GM12878 (cell line): ENCODE data around the gene CHD6. TPM values are rescaled to one million over a fixed set of nuclear protein-coding genes. Genes with fewer than 3 reads are reported as not detected.

Source experiments
- ATAC-seq: fragments of 200-7000 bp; cut with Tn5 transposase; 3 replicates; pipeline ENCODE4 v1.9.1; 2020; ENCODE audit warnings: mild to moderate bottlenecking, moderate library complexity
- BruUV-seq: library from RNA; stranded (reverse); fragments of 400-500 nt; replicated peaks from 2 replicates; lab custom pipeline; 2021; lab: Mats Ljungman, UMichigan
- CTCF ChIA-PET: fragments of 300-600 bp; sonication (Branson Sonifier 250); formaldehyde crosslinking; extraction: SDS; loops from one replicate; lab custom pipeline; 2021; ENCODE audit warnings: inconsistent platforms; lab: Yijun Ruan, JAX
- POLR2A ChIA-PET: fragments of 350-600 bp; formaldehyde crosslinking; extraction: SDS; loops from one replicate; lab custom pipeline; 2021; ENCODE audit warnings: inconsistent platforms; lab: Charles Lee
- RAD21 ChIA-PET: fragments of 300-600 bp; sonication (Branson Sonifier 250); formaldehyde crosslinking; loops from one replicate; lab custom pipeline; 2023; ENCODE audit warnings: antibody characterized with exemption; ENCODE audit not compliant: unreplicated experiment; lab: Charles Lee
- SMC1A ChIA-PET: fragments of 300-600 bp; sonication (Branson Sonifier 250); formaldehyde crosslinking; loops from one replicate; lab custom pipeline; 2023; ENCODE audit not compliant: unreplicated experiment, uncharacterized antibody; lab: Charles Lee
- DNase-seq: peaks from one replicate; pipeline ENCODE4 v3.0.0-alpha.2; 2011; ENCODE audit warnings: low read depth, low spot score
- FAIRE-seq: peaks from 3 replicates; lab custom pipeline; 2011; peaks lifted over from hg19 to GRCh38; lab: Jason Lieb, UNC
- H2AFZ ChIP-seq: 2 replicates; pipeline ENCODE4 v1.6.0; 2011; ENCODE audit warnings: low read depth, low read length, control low read depth; ENCODE audit not compliant: control insufficient read depth
- H3K27ac ChIP-seq: 2 replicates; pipeline ENCODE4 v1.5.1; 2011; ENCODE audit warnings: control low read depth; ENCODE audit not compliant: control insufficient read depth, insufficient read depth
- H3K27me3 ChIP-seq, 2 experiments: replicated peaks in 1 of 2; 2 replicates each; pipeline versions ENCODE4 v1.6.0 to v1.6.1; 2011; ENCODE audit warnings: low read length in 1 of 2; ENCODE audit not compliant: control insufficient read depth in 2 of 2, insufficient read depth in 2 of 2
- H3K36me3 ChIP-seq, 2 experiments: 2 replicates each; pipeline ENCODE4 v1.5.1; 2011; ENCODE audit warnings: low read length in 1 of 2; ENCODE audit not compliant: control insufficient read depth in 2 of 2, insufficient read depth in 2 of 2
- H3K4me1 ChIP-seq: 2 replicates; pipeline ENCODE4 v1.6.1; 2011; ENCODE audit warnings: mild to moderate bottlenecking, low read length, moderate library complexity, mixed read lengths; ENCODE audit not compliant: control insufficient read depth, insufficient read depth
- H3K4me2 ChIP-seq: 2 replicates; pipeline ENCODE4 v1.6.0; 2011; ENCODE audit warnings: control low read depth; ENCODE audit not compliant: control insufficient read depth, insufficient read depth
- H3K4me3 ChIP-seq: fragments of 200-600 bp; sonication (generic); 2 replicates; pipeline ENCODE4 v1.5.1; 2016
- H3K79me2 ChIP-seq: 2 replicates; pipeline ENCODE4 v1.6.0; 2011; ENCODE audit warnings: low read length; ENCODE audit not compliant: control insufficient read depth, insufficient read depth
- H3K9ac ChIP-seq: 2 replicates; pipeline ENCODE4 v1.8.0; 2011; ENCODE audit warnings: low read length, control low read depth, mixed read lengths; ENCODE audit not compliant: control insufficient read depth, insufficient read depth
- H3K9me3 ChIP-seq: replicated peaks from 3 replicates; pipeline ENCODE4 v1.5.1; 2011; ENCODE audit warnings: mild to moderate bottlenecking, low read length; ENCODE audit not compliant: control insufficient read depth, insufficient read depth
- H4K20me1 ChIP-seq: 2 replicates; pipeline ENCODE4 v1.6.0; 2011; ENCODE audit not compliant: control insufficient read depth, insufficient read depth
- GATAD2B ChIP-seq: fragments of 450-650 bp; conservative IDR thresholded peaks from 2 replicates; pipeline ENCODE4 v1.6.1; 2017; ENCODE audit warnings: low read depth, mild to moderate bottlenecking, moderate library complexity
- NBN ChIP-seq: fragments of 450-650 bp; IDR thresholded peaks from 2 replicates; pipeline ENCODE4 v1.6.1; 2016
- PAX5 ChIP-seq: IDR thresholded peaks from 2 replicates; pipeline ENCODE4 v1.6.1; 2011; ENCODE audit warnings: low read depth, low read length, borderline replicate concordance
- SIX5 ChIP-seq: IDR thresholded peaks from 2 replicates; pipeline ENCODE4 v1.6.1; 2011; ENCODE audit warnings: mild to moderate bottlenecking, low read depth, low read length, moderate library complexity; ENCODE audit not compliant: severe bottlenecking
- ZBED1 ChIP-seq: IDR thresholded peaks from 2 replicates; pipeline ENCODE4 v1.6.1; 2016; ENCODE audit warnings: borderline replicate concordance
- WGBS: methylation state at CpG from one replicate; pipeline ENCODE4 v1.1.6; 2016; ENCODE audit warnings: low lambda C conversion rate; ENCODE audit not compliant: insufficient replicate concordance, insufficient coverage; ENCODE audit errors: missing lambda C conversion rate; 5-methylcytosine and 5-hydroxymethylcytosine counted together
- in situ Hi-C: fragments of 300-500 bp; cut with MboI; formaldehyde crosslinking; loops from 9 replicates; pipeline ENCODE4 v1.14.3; 2018; ENCODE audit warnings: mixed read lengths
- intact Hi-C: fragments of 100-400 bp; cut with micrococcal nuclease; formaldehyde crosslinking; loops from one replicate; pipeline ENCODE4 v1.14.2; 2022; ENCODE audit not compliant: unreplicated experiment
- polyA plus RNA-seq, 11 experiments: library from polyadenylated mRNA; depleted of rRNA in 4 of 11; unstranded in 6 of 11; stranded (reverse) in 5 of 11; fragments of >200 nt; fragmentation: Nextera tagmentation in 4 of 11; fragmentation: Illumina TruSeq in 1 of 11; extraction: Ambion mirVana in 4 of 11; extraction: Trizol in 1 of 11; gene quantifications; 1 replicate in 1 of 11; 2 replicates in 10 of 11; pipeline versions ENCODE4 v1.2.1 to v1.2.3, GENCODE V29; 2011 to 2016; ENCODE audit warnings: inconsistent platforms in 2 of 11, missing spikeins in 2 of 11, low read depth in 1 of 11
- total RNA-seq, 4 experiments: library from RNA; depleted of rRNA in 3 of 4; stranded (reverse); fragments of >200 nt in 3 of 4; fragmentation: Illumina TruSeq in 1 of 4; extraction: Trizol in 1 of 4; gene quantifications; 2 replicates each; pipeline versions ENCODE4 v1.2.1 to v1.2.3, GENCODE V29; 2013 to 2021
- TF ChIP-seq, protein P1 (sequence below): fragments of 450-650 bp; IDR thresholded peaks from 2 replicates; pipeline ENCODE4 v1.6.1; 2016; ENCODE audit warnings: mild to moderate bottlenecking
- TF ChIP-seq, protein P2 (sequence below): fragments of 450-650 bp; IDR thresholded peaks from 2 replicates; pipeline ENCODE4 v1.6.1; 2017; ENCODE audit warnings: mild to moderate bottlenecking, moderate library complexity
- TF ChIP-seq, protein P3 (sequence below): IDR thresholded peaks from 2 replicates; pipeline ENCODE4 v1.6.1; 2012; ENCODE audit warnings: improper control_type of control experiment, low read depth, low read length; ENCODE audit not compliant: insufficient replicate concordance

CHD6 gene
- total and polyA plus RNA-seq, 10 of the 15 experiments (the other 5 are each of a cell fraction or from before 2014, with no cell fraction given), result 4.3 to 25.5 (median 17.1) TPM

DNA sequence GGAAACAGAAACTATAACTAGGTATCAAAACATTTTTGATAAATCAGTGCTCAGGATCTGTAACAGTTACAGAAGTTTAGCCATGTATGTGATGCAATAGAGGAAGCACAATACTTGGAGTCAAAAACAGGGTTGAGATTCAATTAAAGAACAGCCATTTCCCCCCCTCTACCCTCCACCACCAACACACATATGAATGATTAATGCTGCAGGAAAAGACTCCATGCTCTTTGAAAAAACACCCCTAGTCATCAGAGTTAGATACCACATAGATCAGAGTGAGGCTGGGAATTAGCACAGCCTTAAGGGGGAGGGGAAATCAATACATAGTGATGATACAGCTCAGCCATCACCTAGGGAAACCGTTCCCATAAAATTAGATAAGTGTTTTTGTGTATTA lies 142.7 kb downstream of the CHD6 start:
- no peak for DNase-seq
- Histone ChIP-seq H3K36me3 (peaks cover 0 to 5% of the 10 kb centered on the region in 2 experiments; a peak in 3 of 4 replicates), H3K27me3 (no peaks in the 10 kb centered on the region), H3K79me2 (no peaks in the 10 kb centered on the region), H3K27ac (no peak overlapping the region), H3K4me2 (no peak overlapping the region), H3K9ac (no peak overlapping the region)
- BruUV-seq, result no TSS peak
- RAD21 ChIA-PET, result no interaction called here
- SMC1A ChIA-PET, result no interaction called here
- WGBS, result 88% methylated on average over 1 of the region's 1 CpG
- CTCF ChIA-PET, result interaction anchor here (0.7 kb wide), 1 partner anchor 219 kb away, joined by 3 read pairs; no protein-coding TSS in a partner anchor
- TF ChIP-seq ZBED1 (no peak), PAX5 (no peak), GATAD2B (no peak), NBN (no peak), SIX5 (no peak)
- TF ChIP-seq, protein P1, sequence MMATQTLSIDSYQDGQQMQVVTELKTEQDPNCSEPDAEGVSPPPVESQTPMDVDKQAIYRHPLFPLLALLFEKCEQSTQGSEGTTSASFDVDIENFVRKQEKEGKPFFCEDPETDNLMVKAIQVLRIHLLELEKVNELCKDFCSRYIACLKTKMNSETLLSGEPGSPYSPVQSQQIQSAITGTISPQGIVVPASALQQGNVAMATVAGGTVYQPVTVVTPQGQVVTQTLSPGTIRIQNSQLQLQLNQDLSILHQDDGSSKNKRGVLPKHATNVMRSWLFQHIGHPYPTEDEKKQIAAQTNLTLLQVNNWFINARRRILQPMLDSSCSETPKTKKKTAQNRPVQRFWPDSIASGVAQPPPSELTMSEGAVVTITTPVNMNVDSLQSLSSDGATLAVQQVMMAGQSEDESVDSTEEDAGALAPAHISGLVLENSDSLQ, result no peak
- TF ChIP-seq, protein P2, sequence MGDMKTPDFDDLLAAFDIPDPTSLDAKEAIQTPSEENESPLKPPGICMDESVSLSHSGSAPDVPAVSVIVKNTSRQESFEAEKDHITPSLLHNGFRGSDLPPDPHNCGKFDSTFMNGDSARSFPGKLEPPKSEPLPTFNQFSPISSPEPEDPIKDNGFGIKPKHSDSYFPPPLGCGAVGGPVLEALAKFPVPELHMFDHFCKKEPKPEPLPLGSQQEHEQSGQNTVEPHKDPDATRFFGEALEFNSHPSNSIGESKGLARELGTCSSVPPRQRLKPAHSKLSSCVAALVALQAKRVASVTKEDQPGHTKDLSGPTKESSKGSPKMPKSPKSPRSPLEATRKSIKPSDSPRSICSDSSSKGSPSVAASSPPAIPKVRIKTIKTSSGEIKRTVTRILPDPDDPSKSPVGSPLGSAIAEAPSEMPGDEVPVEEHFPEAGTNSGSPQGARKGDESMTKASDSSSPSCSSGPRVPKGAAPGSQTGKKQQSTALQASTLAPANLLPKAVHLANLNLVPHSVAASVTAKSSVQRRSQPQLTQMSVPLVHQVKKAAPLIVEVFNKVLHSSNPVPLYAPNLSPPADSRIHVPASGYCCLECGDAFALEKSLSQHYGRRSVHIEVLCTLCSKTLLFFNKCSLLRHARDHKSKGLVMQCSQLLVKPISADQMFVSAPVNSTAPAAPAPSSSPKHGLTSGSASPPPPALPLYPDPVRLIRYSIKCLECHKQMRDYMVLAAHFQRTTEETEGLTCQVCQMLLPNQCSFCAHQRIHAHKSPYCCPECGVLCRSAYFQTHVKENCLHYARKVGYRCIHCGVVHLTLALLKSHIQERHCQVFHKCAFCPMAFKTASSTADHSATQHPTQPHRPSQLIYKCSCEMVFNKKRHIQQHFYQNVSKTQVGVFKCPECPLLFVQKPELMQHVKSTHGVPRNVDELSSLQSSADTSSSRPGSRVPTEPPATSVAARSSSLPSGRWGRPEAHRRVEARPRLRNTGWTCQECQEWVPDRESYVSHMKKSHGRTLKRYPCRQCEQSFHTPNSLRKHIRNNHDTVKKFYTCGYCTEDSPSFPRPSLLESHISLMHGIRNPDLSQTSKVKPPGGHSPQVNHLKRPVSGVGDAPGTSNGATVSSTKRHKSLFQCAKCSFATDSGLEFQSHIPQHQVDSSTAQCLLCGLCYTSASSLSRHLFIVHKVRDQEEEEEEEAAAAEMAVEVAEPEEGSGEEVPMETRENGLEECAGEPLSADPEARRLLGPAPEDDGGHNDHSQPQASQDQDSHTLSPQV, result no peak
- TF ChIP-seq, protein P3, sequence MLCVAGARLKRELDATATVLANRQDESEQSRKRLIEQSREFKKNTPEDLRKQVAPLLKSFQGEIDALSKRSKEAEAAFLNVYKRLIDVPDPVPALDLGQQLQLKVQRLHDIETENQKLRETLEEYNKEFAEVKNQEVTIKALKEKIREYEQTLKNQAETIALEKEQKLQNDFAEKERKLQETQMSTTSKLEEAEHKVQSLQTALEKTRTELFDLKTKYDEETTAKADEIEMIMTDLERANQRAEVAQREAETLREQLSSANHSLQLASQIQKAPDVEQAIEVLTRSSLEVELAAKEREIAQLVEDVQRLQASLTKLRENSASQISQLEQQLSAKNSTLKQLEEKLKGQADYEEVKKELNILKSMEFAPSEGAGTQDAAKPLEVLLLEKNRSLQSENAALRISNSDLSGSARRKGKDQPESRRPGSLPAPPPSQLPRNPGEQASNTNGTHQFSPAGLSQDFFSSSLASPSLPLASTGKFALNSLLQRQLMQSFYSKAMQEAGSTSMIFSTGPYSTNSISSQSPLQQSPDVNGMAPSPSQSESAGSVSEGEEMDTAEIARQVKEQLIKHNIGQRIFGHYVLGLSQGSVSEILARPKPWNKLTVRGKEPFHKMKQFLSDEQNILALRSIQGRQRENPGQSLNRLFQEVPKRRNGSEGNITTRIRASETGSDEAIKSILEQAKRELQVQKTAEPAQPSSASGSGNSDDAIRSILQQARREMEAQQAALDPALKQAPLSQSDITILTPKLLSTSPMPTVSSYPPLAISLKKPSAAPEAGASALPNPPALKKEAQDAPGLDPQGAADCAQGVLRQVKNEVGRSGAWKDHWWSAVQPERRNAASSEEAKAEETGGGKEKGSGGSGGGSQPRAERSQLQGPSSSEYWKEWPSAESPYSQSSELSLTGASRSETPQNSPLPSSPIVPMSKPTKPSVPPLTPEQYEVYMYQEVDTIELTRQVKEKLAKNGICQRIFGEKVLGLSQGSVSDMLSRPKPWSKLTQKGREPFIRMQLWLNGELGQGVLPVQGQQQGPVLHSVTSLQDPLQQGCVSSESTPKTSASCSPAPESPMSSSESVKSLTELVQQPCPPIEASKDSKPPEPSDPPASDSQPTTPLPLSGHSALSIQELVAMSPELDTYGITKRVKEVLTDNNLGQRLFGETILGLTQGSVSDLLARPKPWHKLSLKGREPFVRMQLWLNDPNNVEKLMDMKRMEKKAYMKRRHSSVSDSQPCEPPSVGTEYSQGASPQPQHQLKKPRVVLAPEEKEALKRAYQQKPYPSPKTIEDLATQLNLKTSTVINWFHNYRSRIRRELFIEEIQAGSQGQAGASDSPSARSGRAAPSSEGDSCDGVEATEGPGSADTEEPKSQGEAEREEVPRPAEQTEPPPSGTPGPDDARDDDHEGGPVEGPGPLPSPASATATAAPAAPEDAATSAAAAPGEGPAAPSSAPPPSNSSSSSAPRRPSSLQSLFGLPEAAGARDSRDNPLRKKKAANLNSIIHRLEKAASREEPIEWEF, result no peak
- TF ChIP-seq, all 136 proteins: peak for 0
- intact Hi-C loops (no loop called here), in situ Hi-C loops (no loop called here)
- no peak overlapping the region for H2AFZ ChIP-seq
- no peak overlapping the region for H3K4me3 ChIP-seq
- FAIRE-seq, result no peak
- ATAC-seq, result no peak
- no peaks in the 10 kb centered on the region for H4K20me1 ChIP-seq
- H3K9me3 ChIP-seq, result no peaks in the 10 kb centered on the region
- POLR2A ChIA-PET, result no interaction called here
- H3K4me1 ChIP-seq, result no peaks in the 10 kb centered on the region
